Tibial artery (tissue), 4 donors: ENCODE measurements around the gene GATA6.
A peak's percentile ranks its signal among the peaks of the same experiment; 100 is the strongest.

Experiments
- DNase-seq, 2 donors: peaks; one replicate each; pipeline ENCODE4 v3.0.0-alpha.2; 2019
- H3K27ac ChIP-seq, 2 donors: fragments of 200-600 bp; sonication (generic) in 1 of 2; 1 replicate in 1 of 2; 2 replicates in 1 of 2; pipeline ENCODE4 v1.5.1; 2018 to 2019; ENCODE audit warnings: mild to moderate bottlenecking in 1 of 2
- H3K27me3 ChIP-seq, 2 donors: fragments of 200-600 bp; sonication (generic) in 1 of 2; one replicate each; pipeline versions ENCODE4 v1.5.1 to v1.6.0; 2016 to 2019
- H3K36me3 ChIP-seq, 3 donors: fragments of 200-600 bp; sonication (generic) in 2 of 3; one replicate each; pipeline ENCODE4 v1.5.1; 2016 to 2019; ENCODE audit warnings: mild to moderate bottlenecking in 2 of 3
- H3K4me1 ChIP-seq, 4 donors: fragments of 200-600 bp; sonication (generic) in 2 of 4; 1 replicate in 3 of 4; 2 replicates in 1 of 4; pipeline ENCODE4 v1.5.1; 2016 to 2019
- H3K4me3 ChIP-seq, 2 donors: fragments of 200-600 bp; sonication (generic) in 1 of 2; 1 replicate in 1 of 2; 2 replicates in 1 of 2; pipeline ENCODE4 v1.5.1; 2018 to 2019; ENCODE audit warnings: mild to moderate bottlenecking in 2 of 2
- H3K9me3 ChIP-seq, 3 donors: fragments of 200-600 bp; sonication (generic) in 1 of 3; one replicate each; pipeline ENCODE4 v1.5.1; 2016 to 2019
- intact Hi-C: fragments of 100-400 bp; cut with DNase I; formaldehyde crosslinking; loops from one replicate; pipeline ENCODE4 v1.15.0; 2023; ENCODE audit warnings: low total_unique reads
- TF ChIP-seq, protein P1 (sequence below), 2 experiments: fragments of 200-600 bp in 1 of 2; fragments of 450-650 bp in 1 of 2; IDR thresholded peaks; one replicate each; pipeline ENCODE4 v1.5.1; 2017 to 2019; ENCODE audit warnings: antibody characterized with exemption in 2 of 2, mild to moderate bottlenecking in 1 of 2, moderate library complexity in 1 of 2

The GATA6 gene

DNA sequence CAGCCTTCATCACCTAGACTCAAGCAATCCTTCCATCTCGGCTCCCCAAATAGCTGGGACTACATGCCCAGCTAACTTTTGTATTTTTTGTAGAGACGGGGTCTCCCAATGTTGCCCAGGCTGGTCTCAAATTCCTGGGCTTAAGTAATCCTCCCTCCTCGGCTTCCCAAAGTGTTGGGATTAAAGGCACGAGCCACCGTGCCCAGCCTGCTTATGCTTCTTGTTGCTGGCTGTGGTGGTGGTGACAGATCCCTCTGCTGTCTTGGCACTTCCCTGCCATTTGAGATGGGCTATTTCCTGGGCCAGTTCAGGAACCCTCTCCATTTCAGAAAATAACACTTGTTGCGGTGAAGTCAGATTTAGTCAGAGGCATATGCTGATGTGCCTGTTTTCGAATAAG, 28.8 kb downstream of the GATA6 start:
- Histone ChIP-seq H3K4me3 (no peak overlapping the region), H3K4me1 (peaks cover 0 to 74% (median 15%) of the 10 kb centered on the region in 4 donors), H3K27me3 (no peaks in the 10 kb centered on the region), H3K36me3 (peaks cover 15 to 23% (median 16%) of the 10 kb centered on the region in 3 donors), H3K9me3 (no peaks in the 10 kb centered on the region), H3K27ac (peak overlapping the region; percentile 11 to 40)
- intact Hi-C loops: no loop called here
- no peak for DNase-seq
- TF ChIP-seq, protein P1, sequence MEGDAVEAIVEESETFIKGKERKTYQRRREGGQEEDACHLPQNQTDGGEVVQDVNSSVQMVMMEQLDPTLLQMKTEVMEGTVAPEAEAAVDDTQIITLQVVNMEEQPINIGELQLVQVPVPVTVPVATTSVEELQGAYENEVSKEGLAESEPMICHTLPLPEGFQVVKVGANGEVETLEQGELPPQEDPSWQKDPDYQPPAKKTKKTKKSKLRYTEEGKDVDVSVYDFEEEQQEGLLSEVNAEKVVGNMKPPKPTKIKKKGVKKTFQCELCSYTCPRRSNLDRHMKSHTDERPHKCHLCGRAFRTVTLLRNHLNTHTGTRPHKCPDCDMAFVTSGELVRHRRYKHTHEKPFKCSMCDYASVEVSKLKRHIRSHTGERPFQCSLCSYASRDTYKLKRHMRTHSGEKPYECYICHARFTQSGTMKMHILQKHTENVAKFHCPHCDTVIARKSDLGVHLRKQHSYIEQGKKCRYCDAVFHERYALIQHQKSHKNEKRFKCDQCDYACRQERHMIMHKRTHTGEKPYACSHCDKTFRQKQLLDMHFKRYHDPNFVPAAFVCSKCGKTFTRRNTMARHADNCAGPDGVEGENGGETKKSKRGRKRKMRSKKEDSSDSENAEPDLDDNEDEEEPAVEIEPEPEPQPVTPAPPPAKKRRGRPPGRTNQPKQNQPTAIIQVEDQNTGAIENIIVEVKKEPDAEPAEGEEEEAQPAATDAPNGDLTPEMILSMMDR (IDR thresholded peaks at IDR 0.05): no peak

DNA sequence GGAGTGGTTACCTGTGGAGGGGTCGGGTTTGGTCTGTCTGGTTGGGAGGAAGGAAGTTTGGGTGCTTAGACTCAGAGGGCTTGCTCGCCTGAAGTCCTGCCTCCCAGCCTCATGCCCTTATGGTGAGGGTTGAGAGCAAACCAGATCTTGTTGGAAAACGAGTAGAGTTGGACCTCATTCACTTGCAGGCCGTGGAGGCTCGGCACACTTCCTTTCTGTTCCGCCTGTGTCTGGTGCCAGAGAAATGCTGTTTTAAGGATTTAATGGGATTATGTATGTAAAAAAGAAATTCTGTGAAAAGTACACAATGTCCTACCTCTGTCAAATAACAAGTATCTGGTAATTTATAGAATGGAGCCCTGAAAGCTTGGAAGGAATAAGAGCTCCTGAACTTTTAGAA, 29.6 kb downstream of the GATA6 start:
- Histone ChIP-seq H3K9me3 (no peaks in the 10 kb centered on the region), H3K27me3 (no peaks in the 10 kb centered on the region), H3K36me3 (peaks cover 15 to 23% (median 16%) of the 10 kb centered on the region in 3 donors), H3K27ac (peak overlapping the region; percentile 11 to 40), H3K4me3 (no peak overlapping the region), H3K4me1 (peaks cover 0 to 73% (median 14%) of the 10 kb centered on the region in 4 donors)
- intact Hi-C loops: no loop called here
- DNase-seq: no peak
- TF ChIP-seq, protein P1 (IDR thresholded peaks at IDR 0.05): no peak

DNA sequence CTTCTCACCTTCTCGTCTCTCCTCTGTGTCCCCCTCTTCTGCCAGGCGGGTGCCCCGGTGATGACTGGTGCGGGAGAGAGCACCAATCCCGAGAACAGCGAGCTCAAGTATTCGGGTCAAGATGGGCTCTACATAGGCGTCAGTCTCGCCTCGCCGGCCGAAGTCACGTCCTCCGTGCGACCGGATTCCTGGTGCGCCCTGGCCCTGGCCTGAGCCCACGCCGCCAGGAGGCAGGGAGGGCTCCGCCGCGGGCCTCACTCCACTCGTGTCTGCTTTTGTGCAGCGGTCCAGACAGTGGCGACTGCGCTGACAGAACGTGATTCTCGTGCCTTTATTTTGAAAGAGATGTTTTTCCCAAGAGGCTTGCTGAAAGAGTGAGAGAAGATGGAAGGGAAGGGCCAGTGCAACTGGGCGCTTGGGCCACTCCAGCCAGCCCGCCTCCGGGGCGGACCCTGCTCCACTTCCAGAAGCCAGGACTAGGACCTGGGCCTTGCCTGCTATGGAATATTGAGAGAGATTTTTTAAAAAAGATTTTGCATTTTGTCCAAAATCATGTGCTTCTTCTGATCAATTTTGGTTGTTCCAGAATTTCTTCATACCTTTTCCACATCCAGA, 31.3 kb downstream of the GATA6 start:
- intact Hi-C loops: no loop called here
- Histone ChIP-seq H3K36me3 (peaks cover 15 to 22% (median 16%) of the 10 kb centered on the region in 3 donors), H3K27ac (no peak overlapping the region), H3K27me3 (no peaks in the 10 kb centered on the region), H3K4me1 (peaks cover 0 to 71% (median 9%) of the 10 kb centered on the region in 4 donors), H3K9me3 (no peaks in the 10 kb centered on the region), H3K4me3 (no peak overlapping the region)
- TF ChIP-seq, protein P1 (IDR thresholded peaks at IDR 0.05): no peak
- no peak for DNase-seq

DNA sequence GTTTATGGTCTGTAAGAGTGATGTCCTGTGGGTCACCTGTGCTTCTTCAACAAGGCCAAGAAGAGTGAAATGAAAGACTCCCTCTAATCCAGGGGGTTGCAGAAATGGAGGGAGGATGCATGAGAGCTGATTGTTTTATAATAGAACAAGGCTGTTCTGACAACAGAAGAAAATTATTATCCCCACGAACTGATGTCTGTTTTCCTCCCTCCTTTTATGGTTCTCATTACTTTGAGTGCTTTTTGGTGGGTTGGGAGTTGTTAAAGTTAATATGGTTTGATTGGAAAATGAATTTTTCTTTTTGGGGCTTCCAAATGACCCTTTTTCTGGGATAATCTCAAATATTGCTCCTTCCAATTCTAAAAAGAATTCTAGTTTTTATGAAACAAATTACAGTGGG, 33.6 kb downstream of the GATA6 start:
- no peak overlapping the region for H3K4me3 ChIP-seq
- H3K4me1 ChIP-seq: peaks cover 0 to 70% (median 9%) of the 10 kb centered on the region in 4 donors
- DNase-seq: no peak
- intact Hi-C loops: no loop called here
- H3K27me3 ChIP-seq: no peaks in the 10 kb centered on the region
- no peaks in the 10 kb centered on the region for H3K9me3 ChIP-seq
- peaks cover 15 to 18% (median 16%) of the 10 kb centered on the region in 3 donors for H3K36me3 ChIP-seq
- H3K27ac ChIP-seq: no peak overlapping the region
- TF ChIP-seq, protein P1 (IDR thresholded peaks at IDR 0.05): no peak

DNA sequence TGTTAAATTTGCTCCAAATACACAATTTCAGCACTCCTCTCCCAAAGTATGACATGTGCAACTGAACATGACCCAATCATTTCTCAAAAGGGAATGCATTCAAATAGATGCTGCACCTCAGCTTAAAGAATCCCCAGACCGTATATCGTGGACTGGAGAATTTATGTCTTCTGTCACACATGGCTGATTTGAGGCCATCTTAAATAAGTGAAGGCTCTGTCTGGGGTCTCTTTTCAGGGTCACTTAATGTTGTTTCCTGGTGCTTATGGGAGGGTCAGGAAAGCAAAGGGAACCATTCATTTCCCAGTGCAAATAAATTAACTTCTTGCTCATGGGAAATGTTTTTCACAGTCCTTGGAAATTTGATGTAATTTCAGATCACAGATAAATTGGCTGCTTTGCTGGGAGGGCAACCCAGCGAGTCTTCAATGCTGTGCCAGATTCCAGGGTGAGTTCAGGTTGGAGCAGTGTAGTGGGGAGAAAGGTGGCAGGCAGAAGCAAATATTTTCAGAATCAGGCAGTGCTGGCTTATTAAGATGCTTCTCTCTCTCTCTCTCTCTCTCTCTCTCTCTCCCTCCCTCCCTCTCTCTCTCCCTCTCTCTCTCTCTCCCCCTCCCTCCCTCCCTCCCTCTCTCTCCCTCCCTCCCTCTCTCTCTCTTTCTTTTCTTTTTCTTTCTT, 34.3 kb downstream of the GATA6 start:
- H3K9me3 ChIP-seq: no peaks in the 10 kb centered on the region
- no peak overlapping the region for H3K4me3 ChIP-seq
- H3K4me1 ChIP-seq: peaks cover 0 to 63% (median 9%) of the 10 kb centered on the region in 4 donors
- DNase-seq: no peak
- peaks cover 15 to 18% (median 16%) of the 10 kb centered on the region in 3 donors for H3K36me3 ChIP-seq
- TF ChIP-seq, protein P1 (IDR thresholded peaks at IDR 0.05): no peak
- no peak overlapping the region for H3K27ac ChIP-seq
- H3K27me3 ChIP-seq: no peaks in the 10 kb centered on the region
- intact Hi-C loops: no loop called here
